ENCODE measurements around the gene GJB2. TPM values are rescaled to one million over a fixed set of nuclear protein-coding genes. Genes with fewer than 3 reads are reported as not detected.

Gene GJB2
- total and polyA plus RNA-seq, 10 of the 15 experiments (the other 5 are each of a cell fraction or from before 2014, with no cell fraction given) = 0.07 to 0.59 (median 0.31) TPM; not detected in 1

DNA sequence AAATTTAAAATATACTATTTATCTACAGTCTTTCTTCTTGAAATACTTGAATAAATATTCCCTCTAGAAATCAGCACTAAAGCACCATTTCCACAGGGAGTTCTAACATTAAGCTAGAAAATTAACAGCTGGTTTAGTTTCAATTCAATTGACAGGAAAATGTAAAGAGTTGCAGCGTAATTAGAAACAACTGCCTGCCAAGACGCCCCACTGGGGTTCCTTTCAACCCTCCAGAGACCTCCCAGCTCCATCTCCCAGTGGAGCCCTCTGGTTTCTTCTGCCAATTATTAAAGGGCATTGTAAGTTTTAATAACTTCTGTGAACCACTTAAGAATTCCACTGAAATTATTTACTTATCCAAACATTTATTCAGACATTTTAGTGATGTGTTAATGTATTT is 36.0 kb downstream of the GJB2 start:
- H4K20me1 ChIP-seq (ENCODE audit: control insufficient read depth, insufficient read depth) = no peaks in the 10 kb centered on the region
- ChIA-PET CTCF (interaction anchor here (1.4 kb wide), 1 partner anchor 172 kb away, joined by 6 read pairs; no protein-coding TSS in a partner anchor), POLR2A (no interaction called here), SMC1A (ENCODE audit: uncharacterized antibody, unreplicated experiment) (interaction anchor here (1.8 kb wide), 1 partner anchor 171 kb away, joined by 6 read pairs; no protein-coding TSS in a partner anchor), RAD21 (ENCODE audit: unreplicated experiment) (no interaction called here)
- H3K36me3 ChIP-seq (ENCODE audit: control insufficient read depth in 2 of 2, insufficient read depth in 2 of 2, low read length in 1 of 2) = no peaks in the 10 kb centered on the region
- H3K4me2 ChIP-seq (ENCODE audit: control insufficient read depth, insufficient read depth) = no peak overlapping the region
- no peak overlapping the region for H2AFZ ChIP-seq (ENCODE audit: control insufficient read depth, low read depth, low read length)
- intact Hi-C loops (cut with micrococcal nuclease; ENCODE audit: unreplicated experiment) (no loop called here), in situ Hi-C loops (cut with MboI) (no loop called here)
- no peak for FAIRE-seq
- no peak overlapping the region for H3K4me3 ChIP-seq
- H3K27ac ChIP-seq (ENCODE audit: control insufficient read depth, insufficient read depth) = no peak overlapping the region
- peaks cover 3 to 5% of the 10 kb centered on the region in 2 experiments for H3K27me3 ChIP-seq (replicated peaks in 1 of 2; ENCODE audit: control insufficient read depth in 2 of 2, insufficient read depth in 2 of 2, low read length in 1 of 2)
- no peak for DNase-seq (ENCODE audit: low read depth, low spot score)
- ATAC-seq = no peak
- no TSS peak for BruUV-seq (replicated peaks)
- H3K9ac ChIP-seq (ENCODE audit: control insufficient read depth, insufficient read depth, low read length) = no peak overlapping the region
- TF ChIP-seq, protein P1, sequence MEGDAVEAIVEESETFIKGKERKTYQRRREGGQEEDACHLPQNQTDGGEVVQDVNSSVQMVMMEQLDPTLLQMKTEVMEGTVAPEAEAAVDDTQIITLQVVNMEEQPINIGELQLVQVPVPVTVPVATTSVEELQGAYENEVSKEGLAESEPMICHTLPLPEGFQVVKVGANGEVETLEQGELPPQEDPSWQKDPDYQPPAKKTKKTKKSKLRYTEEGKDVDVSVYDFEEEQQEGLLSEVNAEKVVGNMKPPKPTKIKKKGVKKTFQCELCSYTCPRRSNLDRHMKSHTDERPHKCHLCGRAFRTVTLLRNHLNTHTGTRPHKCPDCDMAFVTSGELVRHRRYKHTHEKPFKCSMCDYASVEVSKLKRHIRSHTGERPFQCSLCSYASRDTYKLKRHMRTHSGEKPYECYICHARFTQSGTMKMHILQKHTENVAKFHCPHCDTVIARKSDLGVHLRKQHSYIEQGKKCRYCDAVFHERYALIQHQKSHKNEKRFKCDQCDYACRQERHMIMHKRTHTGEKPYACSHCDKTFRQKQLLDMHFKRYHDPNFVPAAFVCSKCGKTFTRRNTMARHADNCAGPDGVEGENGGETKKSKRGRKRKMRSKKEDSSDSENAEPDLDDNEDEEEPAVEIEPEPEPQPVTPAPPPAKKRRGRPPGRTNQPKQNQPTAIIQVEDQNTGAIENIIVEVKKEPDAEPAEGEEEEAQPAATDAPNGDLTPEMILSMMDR (IDR thresholded peaks at IDR 0.05 in 2 of 3, conservative IDR thresholded peaks at IDR 0.05 in 1 of 3; ENCODE audit: control insufficient read depth in 2 of 3, extremely low read depth in 1 of 3, insufficient read depth in 1 of 3, low read depth in 3 of 3, low read length in 3 of 3) = no peak
- TF ChIP-seq ZNF217 (IDR thresholded peaks at IDR 0.05) (no peak), SIN3A (IDR thresholded peaks at IDR 0.05; ENCODE audit: low read depth, low read length) (no peak), CHD4 (IDR thresholded peaks at IDR 0.05) (no peak), IKZF2 (IDR thresholded peaks at IDR 0.05) (no peak), TARDBP (IDR thresholded peaks at IDR 0.05; ENCODE audit: borderline replicate concordance) (no peak), RFX5 (IDR thresholded peaks at IDR 0.05; ENCODE audit: low read depth, low read length) (no peak), PAX8 (IDR thresholded peaks at IDR 0.05) (no peak), HDAC6 (IDR thresholded peaks at IDR 0.05; ENCODE audit: unreplicated experiment) (no peak), CHD1 (IDR thresholded peaks at IDR 0.05; ENCODE audit: low read depth, low read length) (no peak), MYB (IDR thresholded peaks at IDR 0.05; ENCODE audit: borderline replicate concordance, low read depth, low read length) (no peak), ATF7 (IDR thresholded peaks at IDR 0.05; ENCODE audit: low read depth) (no peak), ZNF274 (IDR thresholded peaks at IDR 0.05; ENCODE audit: insufficient read depth, insufficient read length) (no peak), POLR2AphosphoS2 (IDR thresholded peaks at IDR 0.05; ENCODE audit: low read depth, low read length) (no peak), TCF7 (IDR thresholded peaks at IDR 0.05; ENCODE audit: borderline replicate concordance) (no peak), NFXL1 (IDR thresholded peaks at IDR 0.05; ENCODE audit: borderline replicate concordance) (no peak), JUND (IDR thresholded peaks at IDR 0.05; ENCODE audit: low read depth, low read length) (no peak), NFIC (IDR thresholded peaks at IDR 0.05; ENCODE audit: low read depth, low read length) (no peak)
- TF ChIP-seq, protein P2, sequence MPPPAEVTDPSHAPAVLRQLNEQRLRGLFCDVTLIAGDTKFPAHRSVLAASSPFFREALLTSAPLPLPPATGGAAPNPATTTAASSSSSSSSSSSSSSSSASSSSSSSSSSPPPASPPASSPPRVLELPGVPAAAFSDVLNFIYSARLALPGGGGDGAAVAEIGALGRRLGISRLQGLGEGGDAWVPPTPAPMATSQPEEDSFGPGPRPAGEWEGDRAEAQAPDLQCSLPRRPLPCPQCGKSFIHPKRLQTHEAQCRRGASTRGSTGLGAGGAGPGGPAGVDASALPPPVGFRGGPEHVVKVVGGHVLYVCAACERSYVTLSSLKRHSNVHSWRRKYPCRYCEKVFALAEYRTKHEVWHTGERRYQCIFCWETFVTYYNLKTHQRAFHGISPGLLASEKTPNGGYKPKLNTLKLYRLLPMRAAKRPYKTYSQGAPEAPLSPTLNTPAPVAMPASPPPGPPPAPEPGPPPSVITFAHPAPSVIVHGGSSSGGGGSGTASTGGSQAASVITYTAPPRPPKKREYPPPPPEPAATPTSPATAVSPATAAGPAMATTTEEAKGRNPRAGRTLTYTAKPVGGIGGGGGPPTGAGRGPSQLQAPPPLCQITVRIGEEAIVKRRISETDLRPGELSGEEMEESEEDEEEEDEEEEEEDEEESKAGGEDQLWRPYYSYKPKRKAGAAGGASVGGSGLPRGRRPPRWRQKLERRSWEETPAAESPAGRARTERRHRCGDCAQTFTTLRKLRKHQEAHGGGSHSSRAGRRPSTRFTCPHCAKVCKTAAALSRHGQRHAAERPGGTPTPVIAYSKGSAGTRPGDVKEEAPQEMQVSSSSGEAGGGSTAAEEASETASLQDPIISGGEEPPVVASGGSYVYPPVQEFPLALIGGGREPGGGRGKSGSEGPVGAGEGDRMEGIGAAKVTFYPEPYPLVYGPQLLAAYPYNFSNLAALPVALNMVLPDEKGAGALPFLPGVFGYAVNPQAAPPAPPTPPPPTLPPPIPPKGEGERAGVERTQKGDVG (CRISPR knock-in tag; IDR thresholded peaks at IDR 0.05) = no peak
- TF ChIP-seq, protein P3, sequence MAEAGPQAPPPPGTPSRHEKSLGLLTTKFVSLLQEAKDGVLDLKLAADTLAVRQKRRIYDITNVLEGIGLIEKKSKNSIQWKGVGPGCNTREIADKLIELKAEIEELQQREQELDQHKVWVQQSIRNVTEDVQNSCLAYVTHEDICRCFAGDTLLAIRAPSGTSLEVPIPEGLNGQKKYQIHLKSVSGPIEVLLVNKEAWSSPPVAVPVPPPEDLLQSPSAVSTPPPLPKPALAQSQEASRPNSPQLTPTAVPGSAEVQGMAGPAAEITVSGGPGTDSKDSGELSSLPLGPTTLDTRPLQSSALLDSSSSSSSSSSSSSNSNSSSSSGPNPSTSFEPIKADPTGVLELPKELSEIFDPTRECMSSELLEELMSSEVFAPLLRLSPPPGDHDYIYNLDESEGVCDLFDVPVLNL (IDR thresholded peaks at IDR 0.05; ENCODE audit: low read depth, low read length) = no peak
- 3% methylated on average over 2 of the region's 2 CpGs for WGBS (ENCODE audit: insufficient coverage, insufficient replicate concordance, low lambda C conversion rate, missing lambda C conversion rate)
- H3K4me1 ChIP-seq (ENCODE audit: control insufficient read depth, insufficient read depth, low read length) = no peaks in the 10 kb centered on the region; the same call in 1 of the 2 replicates
- H3K9me3 ChIP-seq (replicated peaks; ENCODE audit: control insufficient read depth, insufficient read depth, low read length) = no peaks in the 10 kb centered on the region; the same call in 2 of the 3 replicates
- no peaks in the 10 kb centered on the region for H3K79me2 ChIP-seq (ENCODE audit: control insufficient read depth, insufficient read depth, low read length)

All from GM12878 (cell line).